C4-2B (cell line): ENCODE results near the gene CLP1.

Source experiments
- H3K27ac ChIP-seq: fragments of 450-650 bp; 2 replicates; pipeline ENCODE4 v1.5.1; 2017
- CTCF ChIP-seq: fragments of 450-650 bp; conservative IDR thresholded peaks from 2 replicates; pipeline ENCODE4 v1.5.1; 2017; ENCODE audit warnings: mild to moderate bottlenecking
- ZFX ChIP-seq: fragments of 450-650 bp; IDR thresholded peaks from 2 replicates; pipeline ENCODE4 v1.6.1; 2017

The CLP1 gene

GRCh38 chr11:57620467-57620866 is 37.1 kb upstream of the CLP1 start:
- TF ChIP-seq ZFX = no peak
- TF ChIP-seq CTCF = no peak
- H3K27ac ChIP-seq = no peak overlapping the region

- TF ChIP-seq CTCF (no peak), ZFX (no peak)
- no peak overlapping the region for H3K27ac ChIP-seq
Observed at GRCh38 chr11:57622263-57622662, 35.3 kb upstream of the CLP1 start.

GRCh38 chr11:57624864-57625263 is 32.7 kb upstream of the CLP1 start:
- TF ChIP-seq CTCF (no peak), ZFX (no peak)

GRCh38 chr11:57626895-57627294 is 30.7 kb upstream of the CLP1 start:
- TF ChIP-seq ZFX (no peak), CTCF (no peak)
- no peak overlapping the region for H3K27ac ChIP-seq

More at GRCh38 chr11:57624864-57625263, 32.7 kb upstream of the CLP1 start:
- H3K27ac ChIP-seq = no peak overlapping the region

- H3K27ac ChIP-seq = no peak overlapping the region
- TF ChIP-seq ZFX (no peak), CTCF (no peak)
Observed at GRCh38 chr11:57630171-57630570, 27.4 kb upstream of the CLP1 start.

- TF ChIP-seq ZFX = no peak
- TF ChIP-seq CTCF = no peak
- no peak overlapping the region for H3K27ac ChIP-seq
Observed at GRCh38 chr11:57632116-57632515, 25.4 kb upstream of the CLP1 start.

- no peak overlapping the region for H3K27ac ChIP-seq
- TF ChIP-seq CTCF (no peak), ZFX (no peak)
Observed at GRCh38 chr11:57633394-57634070, 24.0 kb upstream of the CLP1 start.
